Mucosa of descending colon (tissue), 3 donors: ENCODE data around the gene TGFB3. TPM values are rescaled to one million over a fixed set of nuclear protein-coding genes. Genes with fewer than 3 reads are reported as not detected.
"Not testable (repeated sequence)": the region's sequence is repeated elsewhere in the genome, so short reads cannot be mapped to it uniquely, and the experiment has no call there.

ENCODE experiments used
- ATAC-seq: fragments of 200-7000 bp; cut with Tn5 transposase; one replicate; pipeline ENCODE4 v1.9.1; 2020; ENCODE audit warnings: mild to moderate bottlenecking, moderate library complexity
- DNase-seq, 3 donors: peaks; one replicate each; pipeline ENCODE4 v3.0.0-alpha.2; 2020
- H3K36me3 ChIP-seq: fragments of 200-600 bp; one replicate; pipeline ENCODE4 v1.8.0; 2021; ENCODE audit warnings: low read depth, mild to moderate bottlenecking
- H3K4me1 ChIP-seq: fragments of 200-600 bp; one replicate; pipeline ENCODE4 v1.8.0; 2021; ENCODE audit warnings: low read depth, mild to moderate bottlenecking
- H3K4me3 ChIP-seq: fragments of 200-600 bp; one replicate; pipeline ENCODE4 v1.8.0; 2021; ENCODE audit warnings: mild to moderate bottlenecking
- H3K9me3 ChIP-seq: fragments of 200-600 bp; one replicate; pipeline ENCODE4 v1.8.0; 2021; ENCODE audit warnings: mild to moderate bottlenecking
- intact Hi-C, 2 donors: fragments of 100-400 bp; cut with DNase I in 1 of 2; cut with micrococcal nuclease in 1 of 2; formaldehyde crosslinking; loops; one replicate each; pipeline versions ENCODE4 v1.11.0 to v1.11.1; 2022; cut with DNase I, micrococcal nuclease
- total RNA-seq, 3 donors: library from RNA; stranded (reverse); fragmentation: NEBNext Ultra II Directional in 2 of 3; extraction: Animal tissue kit (Norgen Biotek cat#: 25700) in 2 of 3; gene quantifications; one replicate each; pipeline versions ENCODE4 v1.2.1 to v1.2.4, GENCODE V29; 2021 to 2023
- TF ChIP-seq, protein P1 (sequence below): fragments of 200-600 bp; IDR thresholded peaks from one replicate; pipeline ENCODE4 v1.8.0; 2022; ENCODE audit warnings: antibody characterized with exemption, mild to moderate bottlenecking
- donor health status: DM: no; HTN: no; CAD: no; lungs with moderate emphysema.
- donor health status: DM: no; HTN: no; CAD: no.
- donor health status: DM: no; HTN: yes; CAD: no.

TGFB3 gene
- total RNA-seq, 3 donors from 2014 or later: 5.2 to 13.0 (median 5.7) TPM

DNA sequence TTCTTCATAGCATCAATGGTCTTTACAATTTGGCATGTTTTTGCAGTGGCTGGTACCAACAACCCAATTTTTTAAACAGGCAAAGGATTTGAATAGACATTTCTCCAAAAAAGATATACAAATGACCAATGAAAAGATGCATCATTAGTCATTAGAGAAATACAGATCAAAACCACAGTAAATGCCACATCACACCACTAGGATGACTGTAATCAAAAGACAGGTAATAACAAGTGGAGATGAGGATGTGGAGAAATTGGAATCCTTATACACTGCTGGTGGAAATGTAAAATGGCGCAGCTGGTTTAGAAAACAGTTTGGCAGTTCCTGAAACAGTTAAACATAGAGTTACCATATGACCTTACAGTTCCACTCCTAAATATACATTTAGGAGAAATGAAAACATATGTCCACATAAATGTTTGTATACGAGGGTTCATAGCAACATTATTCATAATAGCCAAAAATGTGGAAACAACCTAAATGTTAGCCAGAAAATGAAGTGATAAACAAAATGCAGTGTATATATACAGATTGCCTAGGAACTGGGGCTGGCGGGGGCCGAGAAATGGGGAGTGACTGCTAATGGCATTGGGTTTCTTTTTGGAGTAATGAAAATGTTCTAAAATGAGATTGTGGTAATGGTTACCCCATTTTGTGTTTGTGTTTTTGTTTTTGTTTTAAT lies 55.2 kb downstream of the TGFB3 start:
- ATAC-seq: no peak
- intact Hi-C loops: no loop called here
- TF ChIP-seq, protein P1, sequence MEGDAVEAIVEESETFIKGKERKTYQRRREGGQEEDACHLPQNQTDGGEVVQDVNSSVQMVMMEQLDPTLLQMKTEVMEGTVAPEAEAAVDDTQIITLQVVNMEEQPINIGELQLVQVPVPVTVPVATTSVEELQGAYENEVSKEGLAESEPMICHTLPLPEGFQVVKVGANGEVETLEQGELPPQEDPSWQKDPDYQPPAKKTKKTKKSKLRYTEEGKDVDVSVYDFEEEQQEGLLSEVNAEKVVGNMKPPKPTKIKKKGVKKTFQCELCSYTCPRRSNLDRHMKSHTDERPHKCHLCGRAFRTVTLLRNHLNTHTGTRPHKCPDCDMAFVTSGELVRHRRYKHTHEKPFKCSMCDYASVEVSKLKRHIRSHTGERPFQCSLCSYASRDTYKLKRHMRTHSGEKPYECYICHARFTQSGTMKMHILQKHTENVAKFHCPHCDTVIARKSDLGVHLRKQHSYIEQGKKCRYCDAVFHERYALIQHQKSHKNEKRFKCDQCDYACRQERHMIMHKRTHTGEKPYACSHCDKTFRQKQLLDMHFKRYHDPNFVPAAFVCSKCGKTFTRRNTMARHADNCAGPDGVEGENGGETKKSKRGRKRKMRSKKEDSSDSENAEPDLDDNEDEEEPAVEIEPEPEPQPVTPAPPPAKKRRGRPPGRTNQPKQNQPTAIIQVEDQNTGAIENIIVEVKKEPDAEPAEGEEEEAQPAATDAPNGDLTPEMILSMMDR: no peak
- Histone ChIP-seq H3K9me3 (no peaks in the 10 kb centered on the region), H3K36me3 (no peaks in the 10 kb centered on the region), H3K4me3 (no peak overlapping the region), H3K4me1 (no peaks in the 10 kb centered on the region)
- DNase-seq: no peak

DNA sequence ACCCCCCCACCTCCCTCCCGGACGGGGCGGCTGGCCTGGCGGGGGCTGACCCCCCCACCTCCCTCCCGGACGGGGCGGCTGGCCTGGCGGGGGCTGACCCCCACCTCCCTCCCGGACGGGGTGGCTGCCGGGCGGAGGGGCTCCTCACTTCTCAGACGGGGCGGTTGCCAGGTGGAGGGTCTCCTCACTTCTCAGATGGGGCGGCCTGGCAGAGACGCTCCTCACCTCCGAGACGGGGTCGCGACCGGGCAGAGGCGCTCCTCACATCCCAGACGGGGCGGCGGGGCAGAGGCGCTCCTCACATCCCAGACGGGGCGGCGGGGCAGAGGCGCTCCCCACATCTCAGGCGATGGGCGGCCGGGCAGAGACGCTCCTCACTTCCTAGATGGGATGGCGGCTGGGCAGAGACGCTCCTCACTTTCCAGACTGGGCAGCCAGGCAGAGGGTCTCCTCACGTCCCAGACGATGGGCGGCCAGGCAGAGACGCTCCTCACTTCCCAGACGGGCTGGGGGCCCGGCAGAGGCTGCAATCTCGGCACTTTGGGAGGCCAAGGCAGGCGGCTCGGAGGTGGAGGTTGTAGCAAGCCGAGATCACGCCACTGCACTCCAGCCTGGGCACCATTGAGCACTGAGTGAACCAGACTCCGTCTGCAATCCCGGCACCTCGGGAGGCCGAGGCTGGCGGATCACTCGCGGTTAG lies 56.5 kb downstream of the TGFB3 start:
- H3K9me3 ChIP-seq, intact Hi-C loops, DNase-seq, H3K4me1 ChIP-seq, H3K36me3 ChIP-seq, ATAC-seq, H3K4me3 ChIP-seq: not testable (repeated sequence)

DNA sequence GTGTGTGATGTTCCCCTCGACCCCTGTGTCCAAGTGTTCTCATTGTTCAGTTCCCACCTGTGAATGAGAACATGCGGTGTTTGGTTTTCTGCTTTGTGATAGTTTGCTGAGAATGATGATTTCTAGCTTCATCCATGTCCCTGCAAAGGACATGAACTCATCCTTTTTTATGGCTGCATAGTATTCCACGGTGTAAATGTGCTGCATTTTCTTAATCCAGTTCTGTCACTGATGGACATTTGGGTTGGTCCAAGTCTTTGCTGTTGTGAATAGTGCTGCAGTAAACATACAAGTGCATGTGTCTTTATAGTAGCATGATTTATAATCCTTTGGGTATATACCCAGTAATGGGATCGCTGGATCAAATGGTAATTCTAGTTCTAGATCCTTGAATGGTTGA lies 61.4 kb downstream of the TGFB3 start:
- H3K9me3 ChIP-seq, H3K36me3 ChIP-seq, H3K4me3 ChIP-seq, H3K4me1 ChIP-seq, DNase-seq, ATAC-seq, intact Hi-C loops: not testable (repeated sequence)

DNA sequence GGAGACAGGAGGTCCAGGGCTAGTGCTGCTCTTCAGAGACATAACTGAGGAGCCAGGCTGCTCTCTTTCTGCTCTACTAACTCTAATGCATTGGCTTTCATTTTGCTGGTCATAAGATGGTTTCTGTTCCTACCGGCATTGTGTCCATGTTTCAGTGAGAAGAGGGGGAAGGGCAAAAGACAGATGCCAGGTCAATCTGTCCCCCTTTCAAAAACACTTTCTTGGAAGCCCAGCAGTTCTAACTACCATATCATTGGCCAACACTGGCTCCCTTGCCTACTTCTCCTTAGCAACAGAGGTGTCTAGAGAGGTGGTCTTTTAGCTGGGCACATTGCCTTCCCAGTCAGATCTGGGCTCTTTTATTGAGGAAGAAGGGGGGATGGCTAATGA lies 63.9 kb downstream of the TGFB3 start:
- TF ChIP-seq, protein P1: no peak
- DNase-seq (no peak), ATAC-seq (no peak)
- H3K36me3 ChIP-seq: no peaks in the 10 kb centered on the region
- no peak overlapping the region for H3K4me3 ChIP-seq
- intact Hi-C loops: no loop called here
- H3K4me1 ChIP-seq: peaks cover 7% of the 10 kb centered on the region
- H3K9me3 ChIP-seq: no peaks in the 10 kb centered on the region

DNA sequence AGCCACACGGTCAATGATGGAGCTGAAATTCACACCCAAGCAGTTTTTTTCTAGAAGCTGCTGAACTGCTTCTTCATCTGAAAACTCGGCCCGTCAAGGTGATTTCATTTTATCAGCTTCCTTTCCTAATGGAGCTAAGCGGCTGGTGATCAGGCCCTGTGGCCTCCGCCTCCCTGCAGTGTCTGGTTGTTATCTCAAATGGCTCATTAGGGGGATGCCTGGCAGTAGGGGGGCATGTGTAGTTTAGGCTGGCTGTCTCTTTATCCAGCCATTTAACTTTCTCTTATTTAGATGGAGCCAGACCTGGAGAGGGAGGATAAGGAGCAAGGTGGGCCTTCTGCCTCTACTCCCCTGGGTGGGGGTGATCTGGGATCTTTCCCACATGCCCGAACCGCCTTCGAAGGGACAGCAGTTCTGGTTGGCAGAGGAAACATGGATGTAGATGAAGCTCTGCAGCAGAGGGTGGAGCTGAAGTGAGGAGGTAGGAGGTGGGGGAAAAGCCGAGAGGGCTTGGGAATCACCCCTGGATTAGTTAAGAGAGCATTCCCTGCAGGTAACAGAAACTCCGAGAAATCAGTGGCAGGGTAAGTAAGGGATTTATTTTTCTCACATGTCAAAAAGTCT lies 64.4 kb downstream of the TGFB3 start:
- ATAC-seq (no peak), DNase-seq (no peak)
- intact Hi-C loops: no loop called here
- Histone ChIP-seq H3K36me3 (no peaks in the 10 kb centered on the region), H3K4me3 (no peak overlapping the region), H3K9me3 (no peaks in the 10 kb centered on the region), H3K4me1 (peaks cover 9% of the 10 kb centered on the region)
- TF ChIP-seq, protein P1: no peak

DNA sequence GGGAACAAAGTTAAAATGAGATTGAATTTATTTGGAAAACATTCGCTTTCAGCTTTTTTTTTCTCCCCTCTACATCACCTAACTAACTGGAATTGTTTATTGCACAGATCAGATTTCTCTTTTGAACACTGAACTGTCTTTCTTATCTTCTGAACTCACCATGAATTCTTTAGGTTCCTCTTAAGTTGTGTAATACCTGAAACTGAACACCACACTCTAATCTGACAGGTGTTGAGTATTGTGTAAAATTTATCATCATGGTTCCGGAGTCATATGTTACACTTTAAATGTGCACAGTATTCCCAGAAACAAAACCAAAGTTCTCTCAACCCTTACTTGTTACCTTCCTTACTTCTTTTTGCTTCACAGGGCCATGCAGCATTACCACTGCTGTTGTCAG lies 66.8 kb downstream of the TGFB3 start:
- Histone ChIP-seq H3K4me3 (no peak overlapping the region), H3K4me1 (peaks cover 9% of the 10 kb centered on the region), H3K36me3 (no peaks in the 10 kb centered on the region), H3K9me3 (no peaks in the 10 kb centered on the region)
- intact Hi-C loops: no loop called here
- DNase-seq: no peak
- TF ChIP-seq, protein P1: no peak
- no peak for ATAC-seq
